HG03175 (cell line): ENCODE results near the gene STX2.
A peak's percentile ranks its signal among the peaks of the same experiment; 100 is the strongest.
"Not testable (repeated sequence)": the region's sequence is repeated elsewhere in the genome, so short reads cannot be mapped to it uniquely, and the experiment has no call there.

Experiments used
- ATAC-seq: cut with Tn5 transposase; IDR thresholded peaks from one replicate; pipeline ENCODE4 v1.9.1; 2021; ENCODE audit warnings: mild to moderate bottlenecking, moderate library complexity; ENCODE audit not compliant: unreplicated experiment

Gene STX2

DNA sequence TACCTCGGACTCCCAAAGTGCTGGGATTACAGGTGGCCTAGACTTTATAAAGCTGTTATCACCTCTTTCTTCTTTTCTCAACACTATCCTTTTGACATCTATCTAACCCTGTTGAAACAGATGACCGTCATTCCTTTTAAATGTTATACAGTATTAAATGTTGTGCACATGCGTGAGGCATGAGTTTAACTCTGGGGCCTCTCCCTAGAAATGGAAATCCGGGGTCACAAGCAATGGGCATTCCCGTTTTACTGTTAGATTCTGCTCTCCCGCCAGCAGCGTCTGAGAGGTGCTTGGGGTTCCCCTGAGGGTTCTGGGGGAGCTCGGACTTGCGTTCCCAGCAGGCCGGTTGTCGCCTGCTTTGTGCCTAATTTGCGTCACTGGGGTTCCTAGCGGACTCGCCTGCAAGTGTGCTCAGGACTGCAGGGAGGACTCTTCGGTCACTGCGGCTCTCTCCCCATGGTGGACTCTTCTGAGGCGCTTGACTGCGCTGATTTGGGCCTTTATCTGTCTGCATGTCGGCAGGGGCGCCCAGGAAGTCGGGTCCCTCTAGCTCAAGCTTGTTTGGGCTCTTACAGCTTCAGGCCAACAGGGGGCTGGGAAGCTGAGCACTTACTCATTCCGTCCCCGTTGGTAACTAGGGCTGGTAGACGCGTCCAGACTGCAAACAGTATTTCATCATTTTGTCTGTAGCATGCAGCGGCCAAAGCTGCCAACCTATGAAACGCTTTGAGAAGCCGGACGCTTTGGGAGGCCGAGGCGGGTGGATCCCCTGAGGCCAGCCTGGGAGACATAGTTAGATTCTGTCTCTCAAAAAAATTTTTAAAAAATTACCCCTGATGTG is 31.6 kb upstream of the STX2 start:
- peak; percentile 58 for ATAC-seq

- ATAC-seq, result no peak
Measured at GRCh38 chr12:130868412-130868811, 29.4 kb upstream of the STX2 start.

DNA sequence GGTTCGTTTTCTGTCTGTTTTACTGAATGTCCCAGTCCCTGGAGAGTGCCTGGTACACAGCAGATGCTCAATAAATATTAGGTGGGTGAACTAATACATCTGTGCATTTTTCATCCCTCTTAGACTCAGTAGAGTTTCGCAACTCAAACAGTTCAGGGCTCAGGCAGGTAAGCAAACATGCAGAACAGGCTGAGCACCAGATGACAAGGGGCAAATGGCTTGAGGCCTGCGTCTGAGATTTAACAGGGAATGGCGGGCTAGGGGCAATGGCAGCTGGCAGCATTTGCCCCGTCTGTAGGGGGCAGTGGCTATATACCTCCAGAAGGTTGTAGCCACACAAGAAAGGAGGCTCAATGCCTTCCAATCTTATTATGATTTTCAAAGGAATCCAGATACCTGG is 24.2 kb upstream of the STX2 start:
- no peak for ATAC-seq

- ATAC-seq, result not testable (repeated sequence)
Measured at GRCh38 chr12:130862771-130863170, 23.7 kb upstream of the STX2 start.

DNA sequence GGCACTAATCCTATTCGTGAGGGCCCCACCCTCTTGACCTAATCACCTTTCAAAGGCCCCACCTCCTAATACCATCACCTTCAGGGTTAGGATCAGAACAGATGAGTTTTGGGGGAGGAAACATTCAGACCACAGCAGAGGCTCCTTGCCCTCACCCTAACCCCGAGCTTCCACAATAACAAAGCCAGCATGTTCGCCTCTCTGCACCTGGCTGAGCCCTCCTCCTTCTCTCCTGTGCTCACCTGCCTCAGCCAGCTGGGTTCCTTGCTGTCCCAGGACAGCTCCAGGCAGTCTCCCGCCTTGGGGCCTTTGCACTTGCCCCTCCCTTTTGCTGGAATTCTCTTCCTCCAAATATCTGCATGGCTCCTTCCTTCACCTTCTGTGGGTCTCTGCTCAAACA is 23.1 kb upstream of the STX2 start:
- no peak for ATAC-seq

DNA sequence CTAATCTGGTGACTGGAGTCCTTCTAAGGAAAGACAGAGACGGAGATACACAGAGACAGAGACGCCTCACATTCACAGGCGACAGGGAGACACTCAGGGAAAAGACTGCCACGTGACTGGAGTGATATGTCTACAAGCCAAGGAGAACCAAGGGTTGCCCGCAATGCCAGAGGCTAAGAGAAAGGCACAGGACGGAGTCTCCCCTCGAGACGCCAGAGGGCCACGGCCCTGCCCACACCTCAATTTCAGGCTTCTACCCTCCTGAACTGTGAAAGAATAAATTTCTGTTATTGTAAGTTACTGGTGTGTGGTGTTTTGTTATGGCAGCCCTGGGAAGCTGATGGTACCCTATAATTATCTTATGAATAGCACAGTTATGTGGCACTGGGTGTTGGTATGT is 21.3 kb upstream of the STX2 start:
- no peak for ATAC-seq

DNA sequence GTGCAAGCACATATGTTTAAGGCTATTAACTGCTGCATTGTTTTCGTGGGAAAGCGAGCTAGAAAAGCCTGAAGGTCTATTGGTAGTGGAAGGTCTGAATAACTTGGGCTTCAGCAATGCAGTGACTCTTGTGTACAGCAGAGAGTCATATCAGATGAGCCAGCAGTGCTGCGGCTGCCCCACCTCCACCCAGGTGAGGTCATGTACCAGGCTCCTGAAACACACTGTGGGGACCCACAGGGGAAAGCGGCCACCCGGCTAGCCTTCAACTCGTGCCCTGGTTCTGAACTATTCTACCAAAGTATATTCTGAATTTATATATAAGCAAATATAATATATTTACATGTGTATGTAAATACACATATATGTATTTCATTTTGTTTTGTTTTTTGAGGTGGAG is 20.1 kb upstream of the STX2 start:
- ATAC-seq, result no peak

- ATAC-seq, result no peak
Measured at GRCh38 chr12:130858084-130858483, 19.0 kb upstream of the STX2 start.

- ATAC-seq, result no peak
Measured at GRCh38 chr12:130856088-130856487, 17.0 kb upstream of the STX2 start.

DNA sequence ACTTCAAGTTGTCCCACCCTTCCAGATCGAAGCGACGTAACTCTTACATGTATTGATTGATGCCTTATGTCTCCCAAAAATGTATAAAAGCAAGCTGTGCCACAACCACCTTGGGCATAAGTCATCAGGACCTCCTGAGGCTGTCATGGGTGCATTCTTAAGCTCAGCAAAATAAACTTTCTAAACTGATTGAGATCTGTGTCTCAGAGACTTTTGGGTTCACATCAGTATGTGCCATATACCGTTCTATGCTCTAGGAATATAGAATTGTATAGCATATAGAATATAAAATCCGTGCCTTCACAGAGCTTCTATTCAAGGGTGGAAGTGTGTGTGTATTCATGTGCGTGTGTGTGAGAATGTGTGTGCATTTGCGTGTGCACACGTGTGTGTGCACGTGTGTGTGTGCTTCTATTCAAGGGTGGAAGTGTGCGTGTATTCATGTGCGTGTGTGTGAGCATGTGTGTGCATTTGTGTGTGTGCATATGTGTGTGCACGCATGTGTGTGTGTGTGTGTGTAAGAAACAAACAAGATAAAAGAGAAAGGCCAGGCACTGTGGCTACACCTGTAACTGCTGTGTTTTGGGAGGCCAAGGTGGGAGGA is 11.5 kb upstream of the STX2 start:
- no peak for ATAC-seq

GRCh38 chr12:130849561-130850417 is 10.7 kb upstream of the STX2 start:
- no peak for ATAC-seq

DNA sequence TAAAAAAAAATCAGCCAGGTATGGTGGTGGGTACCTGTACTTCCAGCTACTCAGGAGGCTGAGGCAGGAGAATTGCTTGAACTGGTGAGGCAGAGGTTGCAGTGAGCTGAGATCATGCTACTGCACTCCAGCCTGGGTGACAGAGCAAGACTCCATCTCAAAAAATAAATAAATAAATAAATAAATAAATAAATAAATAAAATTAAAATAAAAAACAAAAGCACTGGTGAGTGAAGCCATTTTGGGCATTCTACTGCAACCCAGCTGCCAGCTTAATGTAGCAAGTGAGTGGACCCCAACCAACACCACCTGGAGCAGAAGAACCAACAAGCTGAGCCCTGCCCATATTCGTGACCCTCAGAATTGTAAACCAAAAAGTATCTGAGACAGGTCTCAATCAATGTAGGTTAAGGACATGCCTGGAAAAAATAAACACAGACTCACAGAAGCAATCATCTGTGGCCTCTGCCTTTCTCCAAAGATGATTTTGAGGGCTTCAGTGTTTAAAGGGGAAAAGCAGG is 9.8 kb upstream of the STX2 start:
- not testable (repeated sequence) for ATAC-seq

GRCh38 chr12:130848105-130848504 is 9.1 kb upstream of the STX2 start:
- not testable (repeated sequence) for ATAC-seq

DNA sequence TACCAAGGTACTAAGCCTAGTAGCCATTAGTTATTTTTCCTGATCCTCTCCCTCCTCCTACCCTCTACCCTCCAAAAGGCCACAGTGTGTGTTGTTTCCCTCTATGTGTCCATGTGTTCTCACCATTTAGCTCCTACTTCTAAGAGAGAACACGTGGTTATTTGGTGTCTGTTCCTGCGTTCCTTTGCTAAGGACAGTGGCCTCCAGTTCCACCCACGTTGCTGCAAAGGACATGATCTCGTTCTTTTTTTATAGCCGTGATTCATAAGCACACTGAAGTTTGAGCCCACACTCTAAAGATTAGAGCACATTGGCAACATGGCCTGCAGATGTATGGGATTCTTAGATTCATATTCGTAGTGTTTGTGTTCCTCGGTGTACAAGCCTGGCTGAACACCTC is 8.1 kb upstream of the STX2 start:
- no peak for ATAC-seq

DNA sequence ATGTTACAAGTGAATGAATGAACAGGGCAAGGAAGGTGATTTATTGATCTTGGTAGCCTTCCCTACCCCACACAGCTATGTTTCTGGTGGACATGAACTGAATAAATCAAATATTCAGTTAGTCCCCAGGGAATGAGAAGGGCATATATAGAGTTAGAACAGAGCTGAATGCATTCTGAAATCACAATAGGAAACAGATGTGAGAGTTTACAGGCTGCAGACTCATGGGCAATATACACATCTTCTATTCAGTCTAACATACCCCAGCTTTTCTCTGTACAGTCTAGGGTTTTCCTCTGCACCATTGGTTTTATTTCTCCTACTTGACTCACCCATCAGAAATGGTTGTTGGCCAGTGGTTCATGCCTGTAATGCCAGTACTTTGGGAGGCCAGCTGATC is 7.3 kb upstream of the STX2 start:
- no peak for ATAC-seq

DNA sequence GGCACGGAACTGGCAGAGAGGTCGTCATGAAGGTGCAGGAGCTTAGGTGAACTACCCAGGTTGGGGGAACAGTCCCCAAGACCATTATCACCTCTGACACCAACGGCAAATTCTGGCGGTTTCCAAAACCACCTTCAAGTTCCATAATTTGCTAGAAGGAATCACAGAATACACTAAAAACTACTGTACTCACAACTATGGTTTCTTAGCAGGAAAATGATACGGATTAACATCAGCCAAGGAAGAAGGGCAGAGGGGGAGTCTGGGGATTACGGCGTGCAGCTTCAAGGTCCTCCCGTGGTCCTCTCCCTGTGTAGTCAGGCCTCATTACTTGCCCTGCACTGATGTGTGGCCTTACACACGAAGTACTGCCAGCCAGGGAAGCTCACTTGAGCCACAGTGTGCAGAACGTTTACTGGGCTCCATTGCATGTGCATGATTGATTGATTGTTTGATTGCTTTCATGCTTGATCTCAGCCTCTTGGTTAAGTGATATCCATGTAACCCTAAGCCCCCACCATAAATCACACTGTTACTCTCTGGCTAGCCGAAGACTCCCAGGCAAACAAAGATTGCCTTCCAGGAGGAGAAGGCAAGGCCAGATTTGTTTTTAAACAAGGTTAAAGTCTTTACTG is 837 bp upstream of the STX2 start:
- ATAC-seq, result no peak

DNA sequence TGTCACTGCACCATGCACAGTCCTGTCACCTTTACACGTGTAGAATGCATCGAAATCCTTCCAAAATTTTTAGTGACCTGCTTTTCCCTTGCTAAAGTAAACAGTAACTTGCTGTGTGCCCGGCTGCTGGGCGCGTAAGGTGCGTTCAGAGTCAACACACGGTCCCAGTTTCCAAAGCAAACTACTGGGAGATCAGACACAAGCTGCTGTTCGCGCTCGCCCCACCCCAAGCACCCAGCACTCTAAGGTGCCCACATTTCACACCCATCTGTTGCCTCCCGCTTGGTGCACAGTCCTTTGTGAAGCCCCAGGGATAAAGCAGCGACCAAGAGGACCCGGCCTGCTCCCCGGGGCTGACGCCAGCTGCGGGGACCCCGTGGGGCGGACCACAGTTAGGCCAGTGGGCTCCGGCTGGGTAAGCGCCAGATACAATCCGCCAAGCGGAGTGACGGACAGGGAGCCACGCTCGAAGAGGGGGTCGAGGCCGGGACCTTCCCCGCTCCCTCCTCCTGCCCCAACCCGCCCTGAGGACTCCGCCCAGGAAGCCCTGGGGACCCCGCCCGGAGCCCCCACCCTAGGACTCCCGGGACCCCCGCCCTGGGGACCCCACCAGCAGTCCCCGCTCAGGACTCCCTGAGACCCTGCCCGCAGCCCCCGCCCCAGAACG is 633 bp downstream of the STX2 start:
- peak; percentile 30 for ATAC-seq

DNA sequence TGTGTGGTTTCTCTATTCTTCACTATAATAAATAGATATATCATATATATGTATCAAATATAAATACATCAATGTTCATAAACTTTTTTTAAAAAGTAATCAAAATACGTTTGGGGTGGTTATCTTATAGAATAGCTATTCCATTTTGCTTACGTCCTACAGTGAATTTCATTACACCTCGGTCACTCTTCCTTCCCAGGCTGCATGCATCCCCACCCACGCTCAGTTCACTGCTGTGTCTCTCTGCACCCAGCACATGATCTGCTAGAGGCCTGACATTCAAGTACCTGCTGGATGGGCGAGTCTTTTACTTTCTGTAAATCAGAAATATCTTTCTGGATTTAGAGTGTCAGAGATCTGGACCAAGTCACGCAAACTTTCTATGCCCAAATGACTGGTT is 3.6 kb downstream of the STX2 start:
- no peak for ATAC-seq

DNA sequence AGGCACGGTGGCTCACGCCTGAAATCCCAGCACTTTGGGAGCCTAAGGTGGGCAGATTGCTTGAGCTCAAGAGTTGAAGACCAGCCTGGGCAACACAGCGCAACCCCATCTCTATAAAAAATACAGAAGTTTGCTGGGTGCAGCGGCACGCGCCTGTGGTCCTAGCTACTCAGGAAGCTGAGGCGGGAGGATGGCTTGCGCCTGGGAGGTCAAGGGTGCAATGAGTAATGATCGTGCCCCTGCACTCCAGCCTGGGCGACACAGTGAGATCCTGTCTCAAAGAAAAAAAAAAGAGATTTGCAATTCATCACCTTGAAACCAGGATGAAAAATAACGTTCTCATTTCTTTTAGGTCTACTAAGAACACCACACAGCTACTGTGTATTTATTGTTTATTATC is 4.0 kb downstream of the STX2 start:
- ATAC-seq, result no peak

- no peak for ATAC-seq
Measured at GRCh38 chr12:130832561-130833209, 6.4 kb downstream of the STX2 start.
